ENCODE results near the gene LAMA2. TPM values are rescaled to one million over a fixed set of nuclear protein-coding genes. Genes with fewer than 3 reads are reported as not detected.
"Not testable (repeated sequence)": the region's sequence is repeated elsewhere in the genome, so short reads cannot be mapped to it uniquely, and the experiment has no call there.

The LAMA2 gene
- polyA plus RNA-seq, 3 donors, result 31.5 to 39.9 (median 37.2) TPM

DNA sequence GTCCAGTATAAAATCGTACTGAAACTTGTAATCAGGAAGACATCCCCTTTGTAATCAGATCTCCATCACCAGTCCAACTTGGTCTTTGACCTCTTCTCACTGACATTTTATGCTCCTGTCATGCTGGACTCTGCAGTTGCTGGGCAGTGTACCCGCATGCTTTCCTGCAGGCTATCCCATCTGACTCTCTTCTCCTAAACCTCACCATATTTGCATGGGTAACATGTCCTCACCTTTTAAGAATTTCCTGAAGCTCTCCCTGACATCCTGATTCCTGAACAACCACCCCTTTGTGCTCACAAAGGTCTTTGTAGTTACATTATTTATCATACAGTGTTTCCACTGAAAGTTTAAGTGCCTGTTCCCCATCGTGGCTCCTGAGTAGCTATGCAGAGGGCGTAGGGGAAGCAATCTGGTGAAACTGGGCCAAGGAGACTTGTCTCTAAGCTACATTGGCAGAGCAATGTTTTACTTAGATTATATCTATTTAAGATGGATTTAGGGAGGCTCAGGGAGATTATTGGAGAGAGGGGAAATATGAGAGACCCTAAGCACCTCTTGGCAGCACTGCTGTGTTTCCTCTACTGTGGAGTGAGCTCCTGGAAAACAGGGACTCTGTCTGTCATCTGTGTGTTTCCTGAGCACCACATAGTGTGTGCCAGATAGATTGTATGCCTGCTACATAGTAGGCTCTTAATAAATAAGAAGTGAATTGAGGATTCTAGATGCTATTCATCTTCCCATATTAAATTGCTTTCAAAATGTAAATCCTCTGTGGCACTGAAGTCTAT is 124.0 kb downstream of the LAMA2 start:
- no peak for DNase-seq

GRCh38 chr6:129007701-129008373 is 124.9 kb downstream of the LAMA2 start:
- DNase-seq, result no peak

DNA sequence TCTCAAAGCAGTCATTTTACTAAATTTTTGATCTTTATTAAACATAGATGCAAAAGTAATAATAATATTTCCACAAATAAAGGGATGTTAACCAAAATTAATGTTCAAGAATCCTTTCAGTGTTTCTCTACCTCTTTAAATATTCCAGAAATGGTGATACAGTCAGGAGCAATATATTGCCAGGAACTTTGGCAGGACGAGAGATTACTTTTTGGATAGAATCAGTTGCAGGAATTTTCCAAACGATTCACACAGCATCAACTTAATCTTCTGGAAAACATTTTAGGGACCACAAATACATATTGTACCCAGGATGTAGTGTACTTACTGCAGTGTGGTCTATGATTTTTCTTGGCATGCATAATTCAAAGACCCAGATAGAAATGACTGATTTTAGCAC is 125.7 kb downstream of the LAMA2 start:
- no peak for DNase-seq

DNA sequence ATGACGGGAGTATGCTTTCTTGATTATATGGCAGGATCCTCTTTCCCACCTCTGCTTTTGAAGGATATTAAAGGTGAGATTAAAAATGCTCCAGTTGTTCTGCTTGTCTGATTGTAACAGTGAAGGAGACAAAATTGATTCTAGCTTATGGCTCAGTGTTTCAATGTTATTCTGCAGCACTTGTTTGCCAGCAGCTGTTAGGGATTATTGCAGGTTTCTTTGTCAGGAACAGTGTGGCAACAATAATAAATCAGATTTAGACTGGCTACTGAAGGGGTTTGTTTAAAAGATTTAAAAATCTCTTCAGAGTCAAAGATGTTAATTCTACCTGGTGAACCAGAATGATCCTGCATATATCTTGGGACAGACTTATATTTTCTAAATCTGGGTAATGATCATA is 126.9 kb downstream of the LAMA2 start:
- DNase-seq, result no peak

DNA sequence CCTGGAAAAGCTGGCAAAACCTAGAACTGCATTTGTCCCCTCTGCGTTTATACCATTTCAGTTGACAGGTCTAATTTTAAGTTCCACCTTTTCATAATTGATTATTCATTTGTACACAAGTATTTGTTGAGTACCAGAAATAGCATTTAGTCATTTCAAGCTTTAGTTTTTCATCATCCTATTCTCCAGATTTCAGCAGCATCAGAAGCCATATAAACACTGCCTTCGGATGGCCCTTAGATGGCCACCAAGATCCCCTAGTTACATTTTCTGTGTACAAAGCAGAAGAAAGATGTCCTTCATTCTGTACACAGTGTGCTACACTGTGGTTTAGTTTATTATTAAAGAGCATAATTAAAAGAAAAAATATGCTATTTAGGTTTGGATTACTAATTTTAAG is 131.4 kb downstream of the LAMA2 start:
- DNase-seq, result no peak

DNA sequence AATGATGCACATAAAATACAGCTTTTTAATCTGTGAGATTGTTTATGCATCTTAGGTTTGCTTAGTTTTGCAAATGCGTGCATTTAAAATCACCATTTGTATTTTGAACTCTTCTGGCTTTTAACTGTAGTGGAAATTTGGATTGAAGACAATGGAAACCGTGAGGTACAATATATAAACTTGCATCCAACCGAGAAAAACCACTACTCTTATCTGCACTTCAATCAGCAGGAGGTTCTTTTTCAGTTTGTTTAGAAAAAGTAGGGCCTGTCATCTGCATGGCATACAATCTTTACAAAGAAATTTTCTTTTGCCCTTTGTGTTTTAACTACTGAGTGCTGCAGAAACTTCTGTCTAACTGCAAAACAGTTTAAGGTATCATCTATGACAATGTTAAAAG is 132.8 kb downstream of the LAMA2 start:
- no peak for DNase-seq

DNA sequence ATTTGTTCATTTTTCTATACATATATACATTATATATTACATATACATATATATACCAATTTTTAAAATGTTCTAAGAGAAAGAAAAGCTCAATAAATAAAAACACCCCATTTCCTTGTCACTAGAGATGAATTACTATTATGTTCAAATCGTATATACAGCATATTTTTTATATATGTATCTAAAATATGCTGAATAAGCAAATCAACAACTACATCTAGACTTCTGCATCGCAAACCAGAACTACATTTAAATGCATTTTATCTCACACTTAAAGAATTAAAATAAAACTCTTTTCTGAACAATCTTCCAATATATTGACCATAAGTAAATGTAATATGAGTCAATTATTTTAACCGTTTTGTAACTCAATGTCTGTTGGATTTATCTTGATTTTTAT is 133.9 kb downstream of the LAMA2 start:
- DNase-seq, result no peak

DNA sequence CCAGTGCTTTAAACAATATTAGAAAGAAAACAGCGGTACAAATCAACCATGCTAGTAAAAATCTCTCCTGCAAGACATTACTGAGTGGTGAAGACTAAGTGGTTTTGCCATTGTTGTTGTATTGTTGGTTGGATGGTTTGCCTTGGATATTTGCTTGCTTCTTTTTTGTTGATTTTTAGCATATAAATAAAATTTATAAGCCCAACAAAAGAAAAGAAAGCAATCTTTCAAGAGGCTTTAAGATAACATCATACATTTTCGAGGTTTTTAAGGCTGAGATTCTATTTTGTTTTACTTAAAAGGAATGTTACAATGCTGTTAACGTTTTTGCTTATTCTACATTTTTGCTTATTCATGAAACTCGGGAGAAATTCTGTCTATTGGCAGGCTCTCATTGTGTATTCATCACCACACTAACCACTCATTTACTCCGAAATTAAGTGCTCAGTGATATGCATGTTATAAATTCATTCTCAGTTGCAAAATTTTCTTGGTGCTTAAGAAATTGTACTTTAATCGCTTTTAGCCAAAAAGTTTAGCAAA is 139.1 kb downstream of the LAMA2 start:
- no peak for DNase-seq

DNA sequence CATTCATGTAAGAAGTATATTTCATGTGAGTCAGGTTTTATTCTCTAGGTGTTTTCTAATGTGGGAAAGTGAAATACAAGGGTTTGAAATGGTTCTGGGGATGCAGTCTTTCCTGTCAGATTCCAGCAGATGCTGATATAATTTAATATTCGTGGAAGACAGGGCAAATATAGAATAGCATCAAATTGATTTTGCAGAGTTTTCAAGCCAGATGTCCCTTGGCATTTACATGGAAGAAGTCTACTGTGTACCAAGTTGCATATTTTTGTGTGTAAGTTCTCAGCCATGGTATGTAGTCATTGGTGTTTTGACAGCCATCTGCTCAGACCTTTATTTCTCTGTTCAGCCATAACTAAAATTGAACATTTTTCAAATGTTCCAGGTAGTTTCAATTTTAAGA is 143.7 kb downstream of the LAMA2 start:
- DNase-seq, result no peak

- no peak for DNase-seq
Observed at GRCh38 chr6:129029778-129030177, 146.8 kb downstream of the LAMA2 start.

- no peak for DNase-seq
Observed at GRCh38 chr6:129030215-129030614, 147.3 kb downstream of the LAMA2 start.

DNA sequence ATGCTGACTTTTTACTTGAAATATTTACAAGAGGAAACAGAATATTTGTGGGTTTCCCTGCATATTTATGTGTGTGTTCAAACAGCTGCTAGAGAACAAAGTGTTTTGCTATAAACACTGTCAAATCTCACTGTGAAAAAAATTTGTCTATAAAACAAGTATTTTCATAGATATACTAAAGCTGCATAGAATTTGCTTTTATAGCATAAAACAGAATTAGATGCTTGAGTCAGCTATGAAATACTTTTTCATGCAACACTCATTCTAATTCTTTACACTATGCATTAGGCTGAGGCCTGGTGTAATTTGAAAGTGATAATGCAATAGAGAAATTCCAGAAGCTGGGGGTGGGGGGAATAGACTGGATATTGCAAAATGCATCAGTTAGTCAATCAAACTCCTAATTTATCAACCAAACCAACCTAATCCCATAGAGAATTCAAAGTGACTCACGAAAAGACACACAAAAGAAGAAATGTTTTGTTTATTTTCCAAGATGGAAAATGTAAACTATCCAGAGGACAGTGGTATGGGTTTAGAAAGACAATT is 148.2 kb downstream of the LAMA2 start:
- DNase-seq, result peak; percentile 56

GRCh38 chr6:129032602-129033001 is 149.7 kb downstream of the LAMA2 start:
- no peak for DNase-seq

DNA sequence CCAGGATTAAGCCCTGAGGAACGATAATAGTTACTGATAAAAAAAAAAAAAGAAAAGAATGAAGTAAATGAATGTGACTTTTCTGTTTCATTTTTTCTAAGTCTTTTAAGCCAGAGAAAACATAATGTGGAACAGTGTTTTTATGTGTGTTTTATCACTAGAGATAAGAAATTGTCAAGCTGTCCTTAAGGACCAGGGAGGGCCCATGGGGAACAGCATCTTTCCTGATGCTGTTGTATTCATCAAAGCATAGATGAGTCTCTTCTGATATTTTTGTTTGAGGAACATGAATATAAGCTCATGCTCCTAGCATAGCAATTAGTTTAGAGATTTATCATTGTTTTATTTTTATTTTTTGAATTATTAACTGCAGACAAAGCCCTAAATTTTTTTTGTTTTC is 150.2 kb downstream of the LAMA2 start:
- no peak for DNase-seq

DNA sequence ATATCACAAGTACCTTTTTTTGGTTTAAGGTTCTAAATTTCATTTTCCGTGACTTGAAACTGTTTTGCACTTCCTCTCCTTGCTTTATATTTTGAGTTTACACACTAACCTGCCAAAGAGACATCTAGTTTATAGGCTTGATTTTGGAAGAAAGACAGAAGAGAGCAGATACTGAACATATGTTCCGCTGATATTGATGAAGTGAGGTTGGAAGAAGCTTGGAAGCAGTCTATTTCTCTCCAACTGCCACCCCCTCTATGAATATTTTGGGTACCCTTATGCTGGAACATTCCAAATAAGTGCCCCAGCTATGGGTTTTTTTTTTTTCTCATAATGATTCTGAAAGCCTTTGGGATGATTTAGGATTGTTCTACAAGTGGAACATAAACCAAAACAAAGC is 150.6 kb downstream of the LAMA2 start:
- DNase-seq, result no peak

- no peak for DNase-seq
Observed at GRCh38 chr6:129041563-129041962, 158.6 kb downstream of the LAMA2 start.

GRCh38 chr6:129046526-129046925 is 163.6 kb downstream of the LAMA2 start:
- DNase-seq, result no peak

DNA sequence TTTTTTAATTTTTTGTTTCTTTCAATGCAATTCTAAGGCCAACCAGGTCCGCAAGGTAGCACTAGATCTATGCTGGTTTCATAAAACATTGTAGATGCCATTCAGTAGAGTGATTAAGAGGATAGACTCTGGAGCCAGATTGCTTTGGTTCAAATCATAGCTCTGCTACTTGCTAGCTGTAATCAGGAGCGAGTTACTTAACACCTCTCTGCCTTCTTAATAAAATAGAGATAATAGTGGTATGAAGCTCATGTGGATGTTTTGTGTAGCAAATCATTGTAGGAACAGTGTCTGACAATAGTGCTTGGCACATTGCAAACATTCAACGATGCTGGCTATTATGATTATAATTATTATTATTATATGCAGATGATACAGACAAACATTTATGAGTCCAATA is 164.9 kb downstream of the LAMA2 start:
- no peak for DNase-seq

DNA sequence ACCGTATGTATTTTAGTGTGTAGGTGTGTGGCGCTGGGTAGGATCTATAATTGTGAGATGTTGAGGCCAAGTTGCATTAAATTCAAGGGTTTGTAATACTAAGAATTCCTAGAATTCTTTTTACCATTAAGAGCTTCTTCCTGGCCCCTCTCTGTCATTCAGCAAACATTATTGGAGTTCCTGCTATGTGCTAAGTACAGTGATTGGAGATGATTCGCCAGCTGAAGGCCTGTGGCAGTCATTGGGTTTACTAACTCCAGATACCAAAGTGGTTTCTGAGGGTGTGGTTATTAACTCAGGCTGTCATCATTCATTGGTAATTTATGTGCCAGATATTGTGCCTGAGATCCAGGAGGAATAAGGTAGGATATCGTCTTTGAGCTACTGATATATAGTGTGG is 167.1 kb downstream of the LAMA2 start:
- no peak for DNase-seq

DNA sequence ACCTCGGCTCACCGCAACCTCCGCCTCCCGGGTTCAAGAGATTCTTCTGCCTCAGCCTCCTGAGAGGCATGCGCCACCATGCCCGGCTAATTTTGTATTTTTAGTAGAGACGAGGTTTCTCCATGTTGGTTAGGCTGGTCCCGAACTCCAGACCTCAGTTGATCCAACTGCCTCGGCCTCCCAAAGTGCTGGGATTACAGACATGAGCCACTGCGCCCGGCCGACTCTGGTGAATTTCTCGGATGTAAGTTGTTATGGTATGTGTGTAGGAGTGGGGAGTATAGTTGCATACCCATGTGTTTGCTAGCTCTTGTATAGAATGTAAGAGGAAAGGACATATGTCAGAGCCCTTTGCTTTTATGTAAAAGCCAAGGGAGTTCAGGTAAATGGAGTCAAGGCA is 170.2 kb downstream of the LAMA2 start:
- DNase-seq, result not testable (repeated sequence)

DNA sequence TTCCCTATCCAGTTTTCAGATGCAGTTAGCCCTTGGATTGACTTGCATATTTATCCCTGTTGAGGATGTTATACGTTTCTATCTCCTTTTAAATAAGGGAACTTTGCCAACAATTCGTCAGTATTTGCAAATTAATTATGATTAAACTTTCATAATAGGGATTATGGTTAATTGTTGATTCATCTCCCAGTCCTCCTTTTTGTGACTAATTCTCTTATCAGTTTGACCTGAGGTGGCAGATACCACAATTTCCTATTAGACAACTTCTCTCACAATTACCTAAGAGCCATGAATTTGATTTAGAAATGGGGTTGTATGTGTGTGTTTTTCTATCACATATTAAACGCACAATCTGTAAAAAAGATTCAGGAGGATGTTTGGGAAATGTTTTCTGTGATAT is 172.9 kb downstream of the LAMA2 start:
- no peak for DNase-seq

GRCh38 chr6:129059650-129060049 is 176.7 kb downstream of the LAMA2 start:
- DNase-seq, result no peak

- no peak for DNase-seq
Observed at GRCh38 chr6:129069006-129069405, 186.1 kb downstream of the LAMA2 start.

All from renal pelvis (tissue), 4 donors.